Stimulated activated CD4-positive, alpha-beta T cell treated with anti-CD3 and anti-CD28 coated beads, Interleukin-12 subunit alpha, Interleukin-12 subunit beta, amount 100 ng/mL, for 4 hours (primary cell): Measurements from ENCODE around the gene AGMO.

Source experiments
- DNase-seq: peaks from one replicate; pipeline ENCODE4 v3.0.0-alpha.2; 2020

Gene AGMO

DNA sequence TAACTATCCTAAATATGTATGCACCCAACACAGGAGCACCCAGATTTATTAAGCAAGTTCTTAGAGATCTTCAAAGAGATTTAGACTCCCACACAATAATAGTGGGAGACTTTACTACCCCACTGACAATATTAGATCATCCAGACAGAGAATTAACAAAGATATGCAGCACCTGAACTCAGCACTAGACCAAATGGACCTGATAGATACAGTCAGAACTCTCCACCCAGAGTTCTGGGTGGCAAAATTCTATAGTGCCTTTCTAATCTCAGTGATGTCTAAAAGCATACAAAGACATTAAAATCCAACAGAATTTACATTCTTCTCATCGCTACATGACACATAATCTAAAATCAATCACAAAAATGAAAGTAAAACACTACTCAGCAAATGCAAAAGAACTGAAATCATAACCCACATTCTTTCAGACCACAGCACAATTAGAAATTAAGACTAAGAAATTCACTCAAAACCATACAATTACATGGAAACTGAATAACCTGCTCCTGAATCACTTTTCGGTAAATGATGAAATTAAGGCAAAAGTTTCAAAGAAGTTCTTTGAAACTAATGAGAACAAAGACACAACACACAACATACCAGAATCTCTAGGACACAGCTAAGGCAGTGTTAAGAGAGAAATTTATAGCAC lies 183.2 kb downstream of the AGMO start:
- DNase-seq, result no peak

GRCh38 chr7:15376600-15376999 lies 185.2 kb downstream of the AGMO start:
- DNase-seq, result no peak

- DNase-seq, result no peak
Measured at GRCh38 chr7:15370441-15370840, 191.4 kb downstream of the AGMO start.

DNA sequence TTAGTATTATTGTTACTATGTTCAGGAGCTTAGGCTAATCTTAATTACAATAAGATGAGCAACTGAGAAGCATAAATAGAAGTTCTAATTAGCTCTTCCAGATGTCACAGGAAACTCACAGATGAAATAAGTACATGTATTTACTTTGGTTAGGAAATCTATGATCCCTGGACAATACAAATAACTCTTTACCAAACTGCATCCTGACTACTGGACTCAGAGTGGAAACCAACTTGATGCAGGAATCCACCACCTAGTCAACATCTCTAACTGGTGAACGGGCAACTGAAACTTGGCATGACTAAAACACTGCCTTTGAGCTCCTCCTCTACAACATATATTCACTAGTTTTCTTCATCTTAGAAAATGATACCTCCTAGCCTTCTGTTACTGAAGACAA lies 193.2 kb downstream of the AGMO start:
- DNase-seq, result no peak

DNA sequence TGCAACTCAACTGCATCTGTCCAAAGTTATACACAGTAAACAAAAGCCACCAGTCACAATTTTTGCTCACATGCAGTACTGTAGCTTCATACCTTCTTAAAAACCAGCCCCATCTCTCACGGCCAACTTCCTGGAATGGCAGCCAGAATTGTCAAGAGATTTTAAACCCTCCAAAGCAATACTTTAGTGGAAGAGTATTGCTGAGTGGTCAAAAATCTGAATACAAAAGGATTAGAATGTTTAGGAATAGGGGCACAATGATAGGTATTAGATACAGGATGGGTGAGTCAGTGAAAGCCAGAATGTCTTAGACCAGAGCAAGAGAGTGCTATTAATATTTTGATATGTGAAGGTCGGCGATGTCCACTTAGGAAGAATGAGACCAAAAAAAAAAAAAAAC lies 193.9 kb downstream of the AGMO start:
- no peak for DNase-seq

DNA sequence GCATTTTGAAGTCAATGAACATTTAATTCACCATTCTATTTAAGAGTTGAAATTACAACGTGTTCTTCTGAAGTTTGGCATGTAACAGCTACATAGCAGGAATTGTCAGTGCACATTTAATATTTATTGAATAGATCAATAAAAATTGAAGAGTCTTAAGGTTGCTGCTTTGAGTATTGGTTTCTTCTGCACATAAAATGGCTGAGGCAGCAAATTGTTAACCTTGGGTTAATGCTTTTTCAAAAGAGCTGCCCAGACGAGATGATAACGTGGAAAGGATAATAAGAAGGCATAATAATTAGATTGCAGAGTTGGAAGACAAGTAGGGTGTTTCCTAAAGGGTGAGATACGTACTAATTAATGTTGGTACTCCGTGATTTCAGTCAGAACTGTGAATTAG lies 203.7 kb downstream of the AGMO start:
- no peak for DNase-seq

- DNase-seq, result no peak
Measured at GRCh38 chr7:15352421-15353206, 209.2 kb downstream of the AGMO start.

GRCh38 chr7:15345216-15345615 lies 216.6 kb downstream of the AGMO start:
- no peak for DNase-seq

- no peak for DNase-seq
Measured at GRCh38 chr7:15341817-15342216, 220.0 kb downstream of the AGMO start.

DNA sequence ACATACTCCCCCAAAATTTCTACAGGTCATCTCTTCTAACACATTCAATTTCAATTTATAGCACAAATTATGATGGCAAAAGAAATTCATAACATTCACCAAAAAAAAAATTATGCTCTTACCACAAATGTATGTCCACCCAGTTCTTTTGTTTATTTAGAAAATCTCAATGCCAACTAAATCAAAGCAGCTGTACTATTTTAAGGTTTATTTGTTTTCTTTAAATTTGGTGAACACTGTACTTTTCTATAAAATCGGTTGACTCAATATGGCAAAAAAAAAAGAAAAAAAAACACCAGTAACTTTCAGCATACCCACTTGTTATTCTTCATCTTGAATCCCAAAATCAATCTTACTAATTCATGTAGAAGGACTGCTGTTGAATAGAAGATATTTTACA lies 225.7 kb downstream of the AGMO start:
- no peak for DNase-seq

DNA sequence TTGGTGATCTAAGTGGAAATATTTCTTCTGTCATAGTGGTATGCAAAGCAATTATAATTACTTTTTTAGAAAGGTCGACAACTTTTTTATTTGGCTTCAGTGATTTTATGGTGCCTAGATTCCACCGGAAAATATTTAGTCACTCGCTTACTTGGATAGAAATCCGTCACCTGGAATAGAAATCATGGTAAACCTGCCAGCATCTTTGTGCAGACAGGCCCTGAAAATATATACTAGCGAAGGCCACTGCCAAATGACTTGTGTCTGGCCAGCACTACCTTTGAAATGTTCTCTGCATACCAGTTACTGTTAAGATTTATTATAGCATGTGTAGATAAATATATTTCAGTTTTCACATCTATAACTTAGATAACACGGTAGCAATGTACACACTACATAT lies 226.4 kb downstream of the AGMO start:
- DNase-seq, result no peak

DNA sequence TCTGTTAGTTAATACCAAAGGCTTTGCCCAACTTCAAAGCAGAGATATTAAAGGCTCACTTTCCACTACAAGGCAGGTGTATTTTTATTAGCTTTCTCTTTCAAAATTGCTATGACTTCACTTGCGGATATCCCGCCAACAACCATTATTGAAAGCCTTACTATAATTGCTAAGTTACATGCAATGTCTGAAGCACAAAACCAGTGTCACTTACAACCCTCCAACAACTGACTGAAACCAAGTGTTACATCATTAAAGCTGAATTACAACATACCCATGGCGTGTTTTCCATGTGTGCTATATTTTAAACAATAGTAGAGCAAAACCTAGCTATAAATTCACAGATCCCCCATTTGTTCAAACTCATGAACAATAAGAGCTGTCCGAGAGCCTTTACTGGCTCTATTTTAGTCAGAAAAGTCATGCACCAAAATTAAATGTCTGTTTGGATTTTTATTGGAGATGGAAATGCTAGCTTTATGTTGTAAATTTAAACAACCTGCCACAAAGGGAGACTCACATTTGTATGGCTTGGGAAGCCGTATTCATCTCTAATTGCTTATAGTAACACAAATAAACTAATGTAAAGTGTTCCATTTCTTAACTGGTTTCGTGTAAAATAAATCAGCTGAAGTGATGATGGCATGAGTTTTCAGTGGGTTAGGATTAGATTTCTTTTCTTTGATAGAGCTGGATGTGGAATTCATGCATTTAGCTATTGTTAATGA lies 227.1 kb downstream of the AGMO start:
- no peak for DNase-seq

- DNase-seq, result no peak
Measured at GRCh38 chr7:15332956-15333355, 228.9 kb downstream of the AGMO start.

DNA sequence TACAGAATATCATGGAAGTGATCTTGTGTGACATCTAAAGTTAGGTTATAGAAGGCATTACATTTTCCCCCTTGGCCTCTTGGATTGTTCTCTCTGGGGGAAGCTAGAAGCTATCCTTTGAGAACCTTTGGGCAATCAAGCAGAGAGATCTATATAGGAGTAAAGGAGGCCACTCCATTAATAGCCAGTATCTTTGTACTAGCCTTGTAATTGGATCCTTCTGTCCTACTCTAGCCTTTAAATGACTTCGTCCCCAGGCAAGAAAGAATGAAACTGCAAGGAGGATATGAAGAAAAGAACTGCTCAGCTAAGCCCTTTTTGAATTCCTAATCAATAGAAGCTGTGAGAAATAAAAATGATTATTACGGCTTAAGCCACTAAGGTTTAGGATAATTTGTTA lies 230.9 kb downstream of the AGMO start:
- no peak for DNase-seq

DNA sequence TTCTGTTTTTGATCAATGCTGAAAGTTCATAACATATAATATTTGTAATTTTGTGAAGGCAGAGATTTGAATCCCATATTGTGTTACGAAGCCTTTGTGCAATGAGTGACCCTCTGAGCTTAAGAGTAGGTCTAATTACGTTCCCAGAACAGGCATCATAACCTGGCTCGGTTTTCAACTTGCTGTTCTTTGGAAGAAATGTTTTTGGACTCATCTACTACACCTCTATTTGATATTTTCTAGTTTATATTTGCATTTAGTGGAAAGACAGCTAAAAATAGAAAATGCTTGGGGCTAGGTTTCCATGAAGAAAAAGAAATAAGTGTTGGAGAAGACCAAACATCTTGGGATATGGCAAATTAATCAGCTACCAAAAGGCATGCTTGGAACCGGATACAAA lies 234.8 kb downstream of the AGMO start:
- no peak for DNase-seq

GRCh38 chr7:15326044-15326644 lies 235.7 kb downstream of the AGMO start:
- DNase-seq, result no peak

DNA sequence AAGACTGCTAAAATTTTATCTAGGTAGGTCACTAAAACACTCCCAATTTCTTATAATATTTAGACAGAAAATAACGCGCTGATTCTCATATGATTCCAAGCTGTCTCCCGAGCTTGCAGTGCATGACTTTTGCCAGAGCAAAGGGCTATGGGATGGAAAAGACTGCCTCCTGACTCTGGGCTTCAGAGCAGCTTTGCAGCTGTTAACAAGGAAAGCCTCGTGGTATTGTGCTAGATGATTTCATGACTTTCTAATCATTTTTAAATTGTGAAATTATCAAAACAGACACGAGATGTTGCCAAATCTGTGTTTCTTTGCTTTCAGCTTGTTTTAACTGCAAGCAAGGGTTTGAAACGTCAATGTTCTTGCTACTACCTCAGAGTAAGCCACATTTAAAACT lies 238.3 kb downstream of the AGMO start:
- DNase-seq, result no peak

GRCh38 chr7:15317215-15317614 lies 244.6 kb downstream of the AGMO start:
- DNase-seq, result no peak

DNA sequence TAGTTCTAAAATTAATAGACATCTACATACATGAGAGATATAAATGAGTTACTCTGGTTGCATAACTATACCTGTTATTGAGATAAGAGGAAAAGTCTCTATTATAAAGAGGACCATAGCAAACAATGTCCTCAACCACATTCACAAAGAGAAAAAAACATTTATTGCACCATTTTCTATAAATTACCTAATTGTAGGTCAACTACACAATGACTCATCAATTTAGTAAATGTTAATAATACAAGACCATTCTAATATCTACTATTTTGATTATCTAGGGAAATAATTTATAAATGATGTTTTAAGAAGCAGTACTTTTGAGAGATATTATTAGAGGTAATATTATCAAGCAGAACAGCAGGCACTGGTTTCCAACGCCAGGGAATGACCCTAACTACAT lies 246.1 kb downstream of the AGMO start:
- no peak for DNase-seq

- no peak for DNase-seq
Measured at GRCh38 chr7:15314922-15315321, 246.9 kb downstream of the AGMO start.

DNA sequence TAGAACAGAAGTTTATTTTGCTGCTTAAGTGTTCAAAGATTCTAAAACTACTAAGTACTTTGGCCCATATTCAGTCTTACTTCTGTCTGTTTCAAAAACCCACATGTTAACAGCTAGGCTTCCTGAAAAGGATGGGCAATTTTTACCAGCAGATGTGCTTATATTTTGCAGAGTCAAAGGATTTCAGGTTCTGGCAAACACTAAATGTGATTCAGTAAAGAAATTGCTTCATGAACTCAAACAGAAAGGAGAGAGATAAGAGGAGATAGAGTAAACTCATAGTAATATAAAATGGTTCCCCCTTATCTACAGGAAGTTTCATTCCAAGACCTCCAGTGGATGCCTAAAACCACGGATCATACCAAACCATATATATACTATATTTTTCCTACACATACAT lies 248.5 kb downstream of the AGMO start:
- DNase-seq, result no peak

- no peak for DNase-seq
Measured at GRCh38 chr7:15309872-15310271, 251.9 kb downstream of the AGMO start.

DNA sequence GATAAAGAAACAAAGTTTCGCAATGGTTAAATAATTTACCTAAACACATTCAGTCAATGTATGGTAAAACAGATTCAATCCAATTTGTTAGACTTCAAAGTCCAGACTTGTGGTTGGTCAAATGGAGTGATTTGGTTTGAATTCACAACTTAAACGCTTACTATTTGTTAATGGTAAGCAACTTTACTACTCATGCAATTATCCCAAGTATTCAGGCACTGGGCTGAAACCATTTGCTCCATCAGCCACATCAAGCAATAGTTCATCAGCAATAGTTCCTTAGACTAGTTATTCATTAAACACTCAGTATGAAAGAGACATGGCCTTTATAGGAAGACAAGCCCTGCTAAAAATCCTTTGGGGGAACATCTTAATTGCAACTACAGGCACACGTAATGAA lies 253.0 kb downstream of the AGMO start:
- DNase-seq, result no peak

GRCh38 chr7:15306296-15306695 lies 255.5 kb downstream of the AGMO start:
- no peak for DNase-seq
